Thoracic aorta endothelial cell (primary cell): Measurements from ENCODE around the gene TPPP. TPM values are rescaled to one million over a fixed set of nuclear protein-coding genes. Genes with fewer than 3 reads are reported as not detected.

ENCODE experiments used
- total RNA-seq: library from RNA; depleted of rRNA; stranded (reverse); fragments of >200 nt; gene quantifications from 2 replicates; pipeline ENCODE4 v1.2.3, GENCODE V29; 2012

TPPP gene
- total RNA-seq = under 0.01 and 0.36 TPM in 2 replicates

GRCh38 chr5:693271-694041 is at the start of gene TPPP:
TSS of gene TPPP (minus strand) at chr5:693352. CDS start at chr5:678060, 15,292 bp downstream.

GRCh38 chr5:611731-612486 is 81.2 kb downstream of the TPPP start, which contains the start of gene CEP72:
TSS of gene CEP72 (plus strand) at chr5:612340. CDS start at chr5:612362, 22 bp downstream.

Other genes with a start within 250 kb of the TPPP start
- gene SLC9A3, start 168.9 kb downstream of the TPPP start, total RNA-seq = 1.5 and 1.7 TPM in 2 replicates
- 6.0 and 7.8 TPM in 2 replicates for gene CEP72, start 81.0 kb downstream of the TPPP start, total RNA-seq
- under 0.01 and 0.14 TPM in 2 replicates for gene ZDHHC11B, start 91.4 kb upstream of the TPPP start, total RNA-seq
- gene ZDHHC11, start 157.6 kb upstream of the TPPP start, total RNA-seq = 0.80 and 0.93 TPM in 2 replicates
- gene BRD9, start 199.4 kb upstream of the TPPP start, total RNA-seq = 43.9 and 48.5 TPM in 2 replicates
- 63.7 and 77.8 TPM in 2 replicates for gene TRIP13, start 199.5 kb upstream of the TPPP start, total RNA-seq